ENCODE measurements around the gene ZNF888. TPM values are rescaled to one million over a fixed set of nuclear protein-coding genes. Genes with fewer than 3 reads are reported as not detected.
"Not testable (repeated sequence)": the region's sequence is repeated elsewhere in the genome, so short reads cannot be mapped to it uniquely, and the experiment has no call there.

Gene ZNF888
- total RNA-seq, 1 donor from 2014 or later = 9.1 TPM

- no peak for TF ChIP-seq CTCF (IDR thresholded peaks at IDR 0.05)
- peaks cover under 1% of the 10 kb centered on the region for H3K9me3 ChIP-seq
- peak overlapping the region; percentile 83 for H3K4me3 ChIP-seq
- H3K27me3 ChIP-seq = no peaks in the 10 kb centered on the region
- no peaks in the 10 kb centered on the region for H3K36me3 ChIP-seq
- peak overlapping the region; percentile 85 for H3K27ac ChIP-seq
- DNase-seq (peak; percentile 96), ATAC-seq (peak; percentile 96)
- intact Hi-C loops (cut with DNase I) = no loop called here
- H3K4me1 ChIP-seq = peaks cover 8% of the 10 kb centered on the region
Measured at GRCh38 chr19:52942386-52943133, 19.3 kb upstream of the ZNF888 start.

- peak; percentile 71 for DNase-seq
- intact Hi-C loops (cut with DNase I) = no loop called here
- ATAC-seq = peak; percentile 24
- H3K27me3 ChIP-seq = no peaks in the 10 kb centered on the region
- no peaks in the 10 kb centered on the region for H3K36me3 ChIP-seq
- no peak for TF ChIP-seq CTCF (IDR thresholded peaks at IDR 0.05)
- H3K27ac ChIP-seq = peak overlapping the region; percentile 85
- H3K4me3 ChIP-seq = peak overlapping the region; percentile 83
- H3K9me3 ChIP-seq = no peaks in the 10 kb centered on the region
- H3K4me1 ChIP-seq = peaks cover 10% of the 10 kb centered on the region
Measured at GRCh38 chr19:52941941-52942385, 18.7 kb upstream of the ZNF888 start.

- H3K4me1 ChIP-seq; H3K27me3 ChIP-seq; intact Hi-C loops (cut with DNase I); H3K9me3 ChIP-seq; H3K36me3 ChIP-seq; ATAC-seq; DNase-seq: not testable (repeated sequence)
- Histone ChIP-seq H3K4me3 (peak overlapping the region; percentile 83), H3K27ac (peak overlapping the region; percentile 85)
Measured at GRCh38 chr19:52941523-52941922, 18.3 kb upstream of the ZNF888 start.

- H3K36me3 ChIP-seq; DNase-seq; H3K27ac ChIP-seq; H3K4me3 ChIP-seq; H3K9me3 ChIP-seq; H3K27me3 ChIP-seq; ATAC-seq; H3K4me1 ChIP-seq; intact Hi-C loops (cut with DNase I): not testable (repeated sequence)
Measured at GRCh38 chr19:52940905-52941304, 17.7 kb upstream of the ZNF888 start.

GRCh38 chr19:52938761-52939160, 15.5 kb upstream of the ZNF888 start:
- DNase-seq (no peak), ATAC-seq (no peak)
- no peak for TF ChIP-seq CTCF (IDR thresholded peaks at IDR 0.05)
- H3K4me1 ChIP-seq = peaks cover 10% of the 10 kb centered on the region
- no peak overlapping the region for H3K4me3 ChIP-seq
- no peaks in the 10 kb centered on the region for H3K9me3 ChIP-seq
- no peak overlapping the region for H3K27ac ChIP-seq
- intact Hi-C loops (cut with DNase I) = no loop called here
- H3K27me3 ChIP-seq = no peaks in the 10 kb centered on the region
- H3K36me3 ChIP-seq = no peaks in the 10 kb centered on the region

- no peaks in the 10 kb centered on the region for H3K36me3 ChIP-seq
- no peaks in the 10 kb centered on the region for H3K27me3 ChIP-seq
- intact Hi-C loops (cut with DNase I) = no loop called here
- no peak for TF ChIP-seq CTCF (IDR thresholded peaks at IDR 0.05)
- no peaks in the 10 kb centered on the region for H3K9me3 ChIP-seq
- ATAC-seq (no peak), DNase-seq (no peak)
- no peak overlapping the region for H3K4me3 ChIP-seq
- H3K4me1 ChIP-seq = peaks cover 4% of the 10 kb centered on the region
- peak overlapping the region; percentile 58 for H3K27ac ChIP-seq
Measured at GRCh38 chr19:52936954-52937325, 13.7 kb upstream of the ZNF888 start.
